ENCODE results near the gene INPP5D. TPM values are rescaled to one million over a fixed set of nuclear protein-coding genes. Genes with fewer than 3 reads are reported as not detected.

Gene INPP5D
- polyA plus RNA-seq, 3 donors = 30.6 to 90.2 (median 54.8) TPM

DNA sequence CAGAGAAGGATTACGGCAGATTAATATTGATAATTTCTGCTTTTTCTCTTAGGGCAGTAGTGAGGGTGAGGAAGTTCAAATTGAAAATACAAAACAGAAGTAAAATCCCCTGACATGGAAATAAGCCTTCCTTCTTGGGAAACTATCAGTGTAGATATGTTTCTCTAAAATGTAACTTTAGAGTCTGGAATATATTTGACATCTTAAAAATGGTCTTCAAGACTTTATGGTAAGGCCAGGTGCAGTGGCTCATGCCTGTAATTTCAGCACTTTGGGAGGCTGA lies 33.0 kb downstream of the INPP5D start:
- Histone ChIP-seq H3K27ac (ENCODE audit: low read depth in 1 of 2, low read length in 2 of 2) (peak overlapping the region; percentile 71 to 95), H3K9me3 (replicated peaks in 1 of 2; ENCODE audit: control insufficient read depth in 1 of 2, insufficient read depth in 1 of 2, low read length in 2 of 2) (no peaks in the 10 kb centered on the region), H3K79me2 (ENCODE audit: insufficient read depth, low read length) (peaks cover 100% of the 10 kb centered on the region), H3K4me1 (ENCODE audit: control insufficient read depth in 1 of 2, insufficient read depth in 2 of 2, low read length in 2 of 2) (peaks cover 47 to 50% of the 10 kb centered on the region in 2 donors), H3K4me3 (replicated peaks in 1 of 3; ENCODE audit: low read depth in 2 of 3, low read length in 3 of 3) (peak overlapping the region; percentile 26 to 73 (median 29)), H3K9ac (ENCODE audit: insufficient read depth, low read length, poor library complexity, severe bottlenecking) (peak overlapping the region; percentile 71), H3K36me3 (replicated peaks in 1 of 2; ENCODE audit: control insufficient read depth in 1 of 2, insufficient read depth in 2 of 2, low read length in 2 of 2) (peaks cover 23 to 68% of the 10 kb centered on the region in 2 donors), H3K27me3 (ENCODE audit: control insufficient read depth in 2 of 2, insufficient read depth in 2 of 2, low read length in 2 of 2) (no peaks in the 10 kb centered on the region), H4K20me1 (ENCODE audit: insufficient read depth, low read length) (peaks cover 98% of the 10 kb centered on the region), H2AFZ (ENCODE audit: insufficient read depth, low read depth, low read length, poor library complexity, severe bottlenecking) (no peak overlapping the region), H3K4me2 (replicated peaks; ENCODE audit: extremely low read depth, low read length, poor library complexity, severe bottlenecking) (peak overlapping the region; percentile 84)
- DNase-seq = peak in 2 of 3 donors; percentile 32 to 60
- Mint-ChIP-seq H3K9me3 (no peaks in the 10 kb centered on the region), H3K4me3 (peak overlapping the region; percentile 70 to 85), H3K4me1 (peaks cover 64% of the 10 kb centered on the region), H3K27me3 (ENCODE audit: low read depth in 3 of 3) (no peaks in the 10 kb centered on the region), H3K36me3 (peaks cover 55 to 69% of the 10 kb centered on the region in 2 donors), H3K27ac (peak overlapping the region; percentile 94 to 98 (median 97))
- TF ChIP-seq, protein P1, sequence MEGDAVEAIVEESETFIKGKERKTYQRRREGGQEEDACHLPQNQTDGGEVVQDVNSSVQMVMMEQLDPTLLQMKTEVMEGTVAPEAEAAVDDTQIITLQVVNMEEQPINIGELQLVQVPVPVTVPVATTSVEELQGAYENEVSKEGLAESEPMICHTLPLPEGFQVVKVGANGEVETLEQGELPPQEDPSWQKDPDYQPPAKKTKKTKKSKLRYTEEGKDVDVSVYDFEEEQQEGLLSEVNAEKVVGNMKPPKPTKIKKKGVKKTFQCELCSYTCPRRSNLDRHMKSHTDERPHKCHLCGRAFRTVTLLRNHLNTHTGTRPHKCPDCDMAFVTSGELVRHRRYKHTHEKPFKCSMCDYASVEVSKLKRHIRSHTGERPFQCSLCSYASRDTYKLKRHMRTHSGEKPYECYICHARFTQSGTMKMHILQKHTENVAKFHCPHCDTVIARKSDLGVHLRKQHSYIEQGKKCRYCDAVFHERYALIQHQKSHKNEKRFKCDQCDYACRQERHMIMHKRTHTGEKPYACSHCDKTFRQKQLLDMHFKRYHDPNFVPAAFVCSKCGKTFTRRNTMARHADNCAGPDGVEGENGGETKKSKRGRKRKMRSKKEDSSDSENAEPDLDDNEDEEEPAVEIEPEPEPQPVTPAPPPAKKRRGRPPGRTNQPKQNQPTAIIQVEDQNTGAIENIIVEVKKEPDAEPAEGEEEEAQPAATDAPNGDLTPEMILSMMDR (IDR thresholded peaks at IDR 0.05) = no peak
- intact Hi-C loops (cut with micrococcal nuclease) = loop anchor here in 1 of 2 donors (10.0 kb wide), 1 partner anchor 152 kb away; no protein-coding TSS in a partner anchor
- no CpG with 5 or more reads among the region's 1 CpG for WGBS (ENCODE audit: insufficient coverage)

DNA sequence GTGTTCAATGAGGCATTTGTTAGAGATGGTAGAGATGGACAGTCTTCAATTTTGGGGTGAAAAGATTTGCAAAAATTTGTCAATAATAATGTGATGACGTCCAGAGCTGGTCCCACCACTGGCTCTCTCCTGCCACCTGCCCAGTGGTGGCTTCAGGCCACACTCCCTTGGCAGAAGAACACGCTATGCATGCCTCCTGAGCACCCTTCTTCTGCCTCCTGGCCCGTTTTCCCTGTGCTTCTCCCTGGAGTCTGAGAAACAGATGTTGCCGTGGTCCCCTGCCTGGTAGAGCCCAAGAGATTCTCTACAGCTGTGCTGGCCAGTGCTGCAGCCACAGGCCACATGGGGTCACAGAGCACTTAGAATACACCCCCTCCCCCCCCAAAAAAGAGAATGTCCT lies 33.6 kb downstream of the INPP5D start:
- Histone ChIP-seq H3K4me3 (replicated peaks in 1 of 3; ENCODE audit: low read depth in 2 of 3, low read length in 3 of 3) (peak overlapping the region in 1 of 3 experiments; percentile 73), H3K9me3 (replicated peaks in 1 of 2; ENCODE audit: control insufficient read depth in 1 of 2, insufficient read depth in 1 of 2, low read length in 2 of 2) (no peaks in the 10 kb centered on the region), H3K36me3 (replicated peaks in 1 of 2; ENCODE audit: control insufficient read depth in 1 of 2, insufficient read depth in 2 of 2, low read length in 2 of 2) (peaks cover 23 to 68% of the 10 kb centered on the region in 2 donors), H4K20me1 (ENCODE audit: insufficient read depth, low read length) (peaks cover 98% of the 10 kb centered on the region), H3K4me1 (ENCODE audit: control insufficient read depth in 1 of 2, insufficient read depth in 2 of 2, low read length in 2 of 2) (peaks cover 41 to 44% of the 10 kb centered on the region in 2 donors), H3K79me2 (ENCODE audit: insufficient read depth, low read length) (peaks cover 100% of the 10 kb centered on the region), H2AFZ (ENCODE audit: insufficient read depth, low read depth, low read length, poor library complexity, severe bottlenecking) (no peak overlapping the region), H3K27ac (ENCODE audit: low read depth in 1 of 2, low read length in 2 of 2) (peak overlapping the region; percentile 71 to 95), H3K9ac (ENCODE audit: insufficient read depth, low read length, poor library complexity, severe bottlenecking) (no peak overlapping the region), H3K4me2 (replicated peaks; ENCODE audit: extremely low read depth, low read length, poor library complexity, severe bottlenecking) (peak overlapping the region; percentile 84), H3K27me3 (ENCODE audit: control insufficient read depth in 2 of 2, insufficient read depth in 2 of 2, low read length in 2 of 2) (no peaks in the 10 kb centered on the region)
- 97% methylated on average over 3 of the region's 4 CpGs for WGBS (ENCODE audit: insufficient coverage)
- Mint-ChIP-seq H3K9me3 (no peaks in the 10 kb centered on the region), H3K27ac (peak overlapping the region; percentile 94 to 98 (median 97)), H3K36me3 (peaks cover 53 to 69% of the 10 kb centered on the region in 2 donors), H3K4me3 (no peak overlapping the region), H3K4me1 (peaks cover 60% of the 10 kb centered on the region), H3K27me3 (ENCODE audit: low read depth in 3 of 3) (no peaks in the 10 kb centered on the region)
- TF ChIP-seq, protein P1 (IDR thresholded peaks at IDR 0.05) = no peak
- no peak for DNase-seq
- intact Hi-C loops (cut with micrococcal nuclease) = loop anchor here in 1 of 2 donors (10.0 kb wide), 1 partner anchor 151 kb away; no protein-coding TSS in a partner anchor

Data from CD14-positive monocyte (primary cell).